ENCODE results near the gene RPL31.
A peak's percentile ranks its signal among the peaks of the same experiment; 100 is the strongest.

The RPL31 gene

DNA sequence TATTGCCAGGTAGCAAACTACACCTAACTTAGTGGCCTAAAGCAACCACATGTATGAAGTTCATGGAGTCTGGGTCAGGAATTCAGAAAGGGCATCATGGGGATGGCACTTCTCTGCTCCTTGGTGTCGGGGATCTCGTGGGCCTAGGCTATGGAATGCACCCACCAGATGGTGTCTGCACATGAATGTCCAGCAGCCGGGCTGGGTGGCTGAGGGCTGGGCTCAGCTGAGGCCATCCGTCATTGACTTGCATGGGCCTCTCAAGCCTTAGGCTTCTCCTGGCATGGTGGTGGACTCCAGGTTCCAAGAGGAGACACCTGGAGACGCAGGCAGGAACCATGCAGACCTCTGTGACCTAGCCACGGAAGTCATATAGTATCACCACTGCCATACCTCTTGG lies 26.0 kb upstream of the RPL31 start:
- no peak for DNase-seq

DNA sequence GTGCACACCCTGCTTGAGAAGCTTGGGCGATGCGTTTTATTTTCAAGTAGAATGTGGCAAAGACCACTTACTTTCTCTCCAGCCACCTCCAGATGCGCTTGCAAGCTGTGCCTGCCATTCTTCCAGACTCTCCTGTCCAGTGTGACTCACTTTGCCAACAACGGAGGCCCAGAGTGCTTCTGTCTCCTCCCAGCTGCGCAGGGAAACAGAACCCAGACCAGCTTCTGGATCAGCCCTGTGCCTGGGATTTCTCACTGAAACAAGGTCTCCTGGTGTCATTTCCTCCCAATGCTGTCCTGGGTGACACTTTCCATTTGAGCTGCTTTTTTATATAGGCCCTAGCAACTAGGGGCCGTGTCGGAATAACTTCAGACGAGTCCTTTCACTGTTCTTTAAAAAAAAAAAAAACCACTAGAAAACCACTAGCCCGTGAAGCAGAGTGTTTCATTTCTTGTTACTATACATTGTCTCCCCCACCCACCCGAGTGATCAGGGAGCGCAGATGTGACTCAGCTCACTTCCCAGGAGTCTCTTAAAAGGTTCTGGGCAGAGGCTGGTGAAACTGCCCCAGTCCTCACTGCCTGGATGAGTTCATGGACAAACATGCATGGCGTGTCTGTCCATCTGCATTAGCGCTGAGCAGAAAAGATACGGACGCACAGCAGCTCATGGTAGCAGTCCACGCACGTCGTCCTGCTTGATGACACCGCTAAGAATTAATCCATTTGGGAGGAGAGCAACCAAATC lies 25.3 kb upstream of the RPL31 start:
- DNase-seq: no peak

DNA sequence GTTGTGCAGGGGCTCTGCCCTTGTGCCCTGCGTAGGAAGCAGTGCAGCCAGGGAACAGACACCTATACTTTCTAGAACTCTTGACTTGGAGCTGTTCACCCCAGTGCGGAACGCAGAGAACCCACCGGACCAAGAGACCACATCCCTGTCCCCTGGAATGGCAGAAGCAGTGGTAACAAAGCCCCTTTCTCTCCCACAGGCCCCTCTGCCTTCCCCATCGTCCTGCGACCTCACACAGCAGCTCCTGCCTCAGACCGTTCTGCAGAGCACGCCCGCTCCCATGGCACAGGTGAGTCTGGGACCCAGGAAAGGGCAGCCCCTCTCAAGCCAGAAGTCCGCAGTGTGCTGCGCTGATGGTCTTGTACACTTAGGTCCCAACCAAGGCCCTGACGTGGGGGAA lies 24.6 kb upstream of the RPL31 start:
- no peak for DNase-seq

GRCh38 chr2:100978582-100979191 lies 23.4 kb upstream of the RPL31 start:
- DNase-seq: no peak

DNA sequence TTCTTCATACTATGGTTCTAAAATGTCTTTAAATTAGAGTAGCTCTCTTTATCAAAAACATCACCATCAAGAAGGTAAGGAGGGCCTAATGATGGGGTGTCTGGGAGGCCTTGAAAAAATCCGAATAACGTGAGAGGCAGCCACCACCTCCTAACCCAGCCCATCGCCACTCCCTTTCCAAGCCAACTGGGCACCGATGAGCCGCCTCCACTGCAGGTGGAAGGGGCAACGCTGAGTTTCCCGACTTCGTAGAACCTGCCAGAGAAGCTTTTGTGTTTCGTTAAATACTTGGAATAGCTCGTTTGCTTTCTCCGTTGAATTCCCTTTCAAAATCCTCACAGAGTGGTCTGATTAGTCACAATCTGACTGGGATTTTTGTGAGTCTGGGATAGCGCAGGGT lies 22.0 kb upstream of the RPL31 start:
- DNase-seq: no peak

DNA sequence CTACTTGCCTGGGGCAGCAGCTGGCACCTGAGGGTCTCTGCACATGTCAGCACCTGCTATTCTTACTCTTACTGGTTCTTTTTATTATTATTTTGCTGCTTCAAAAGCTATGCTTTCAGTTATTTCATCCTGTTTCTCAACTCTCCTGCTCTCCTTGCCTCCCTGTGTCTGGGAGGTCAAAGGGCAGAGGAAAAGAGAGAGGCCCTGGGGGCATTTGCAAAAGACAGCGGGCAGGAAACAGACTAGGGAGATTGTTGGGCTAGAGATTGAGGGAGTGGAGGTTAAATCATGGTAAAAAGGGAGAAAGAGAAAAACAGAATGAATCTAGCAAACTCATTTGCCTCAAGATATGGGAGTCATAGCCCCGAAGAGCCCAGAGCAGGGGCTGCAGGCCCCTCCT lies 21.1 kb upstream of the RPL31 start:
- no peak for DNase-seq

DNA sequence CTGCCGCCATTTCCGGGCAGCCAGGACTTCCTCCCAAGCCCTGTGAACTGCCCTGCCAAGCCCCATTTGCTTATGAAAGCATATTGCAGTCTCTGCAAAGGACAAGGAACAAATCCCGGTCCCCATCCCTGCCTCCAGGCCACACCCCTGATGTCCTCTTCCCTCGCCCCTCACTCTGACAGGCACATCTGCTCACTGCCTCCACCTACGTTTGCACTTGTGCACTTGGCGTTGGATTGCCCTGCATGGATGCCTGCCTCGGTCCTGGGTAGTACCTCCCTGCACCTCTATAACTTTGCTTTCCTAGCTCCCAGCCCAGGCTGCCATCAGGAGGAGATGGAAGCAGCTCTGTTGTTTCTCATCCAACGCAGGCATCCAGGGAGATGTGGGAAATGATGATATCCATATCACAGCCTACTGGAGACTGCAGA lies 19.6 kb upstream of the RPL31 start:
- no peak for DNase-seq

GRCh38 chr2:100983201-100983600 lies 18.9 kb upstream of the RPL31 start:
- DNase-seq: no peak

GRCh38 chr2:100983684-100984310 lies 18.3 kb upstream of the RPL31 start:
- DNase-seq: no peak

DNA sequence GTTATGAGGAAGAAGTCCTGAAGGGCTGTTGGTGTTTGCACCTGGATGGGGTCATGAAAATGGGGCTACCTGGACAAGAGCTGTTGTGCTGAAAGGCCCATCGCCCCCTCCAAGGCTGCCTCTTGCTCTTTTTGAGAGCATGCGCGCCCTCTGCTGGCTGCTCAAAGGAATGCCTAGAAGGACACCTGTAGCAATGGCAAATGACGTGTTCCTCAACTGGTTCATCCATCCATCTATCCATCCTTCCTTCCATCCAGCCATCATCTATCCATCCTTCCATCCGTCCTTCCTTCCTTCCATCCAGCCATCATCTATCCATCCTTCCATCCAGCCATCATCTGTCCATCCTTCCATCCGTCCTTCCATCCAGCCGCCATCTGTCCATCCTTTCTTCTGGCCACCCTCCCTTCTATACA lies 17.2 kb upstream of the RPL31 start:
- peak; percentile 76 for DNase-seq

DNA sequence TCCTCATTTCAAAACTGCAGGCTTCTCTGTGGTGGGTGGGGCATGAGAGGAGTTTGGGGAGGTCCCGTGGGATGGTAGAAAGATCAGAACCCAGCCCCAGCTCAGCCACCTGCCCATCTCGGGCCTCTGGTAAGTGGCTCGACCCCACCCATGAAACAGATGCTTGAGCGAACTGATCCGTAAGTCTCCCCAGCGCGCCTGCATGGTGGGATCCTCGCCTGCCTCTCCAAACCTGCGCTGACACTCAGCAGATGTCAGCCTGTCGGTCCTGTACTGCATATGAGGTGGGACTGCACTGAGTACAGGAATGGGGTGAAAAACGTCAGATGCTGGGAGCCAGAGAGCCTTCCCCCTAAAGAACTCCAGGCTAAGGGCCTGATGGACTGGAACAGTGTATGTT lies 15.9 kb upstream of the RPL31 start:
- no peak for DNase-seq

DNA sequence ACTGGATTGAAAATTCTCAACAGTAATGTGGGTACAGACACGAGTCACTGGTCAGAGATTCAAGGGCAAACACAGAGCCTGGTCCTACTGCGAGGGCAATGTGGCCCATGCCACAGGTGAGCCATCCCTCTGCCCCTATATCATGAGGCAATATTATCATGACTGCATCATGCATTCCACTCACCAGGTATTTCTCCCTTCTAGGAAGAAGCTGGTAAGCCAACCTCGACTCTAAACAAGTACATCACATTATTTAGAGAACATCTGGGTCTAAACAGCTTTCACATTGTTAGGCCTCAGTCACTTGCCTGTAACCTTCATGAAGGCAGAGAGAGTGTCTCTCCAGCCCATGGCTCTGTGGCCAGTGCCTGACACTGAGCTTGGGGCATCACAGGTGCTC lies 14.6 kb upstream of the RPL31 start:
- no peak for DNase-seq

GRCh38 chr2:100987974-100988373 lies 14.1 kb upstream of the RPL31 start:
- no peak for DNase-seq

DNA sequence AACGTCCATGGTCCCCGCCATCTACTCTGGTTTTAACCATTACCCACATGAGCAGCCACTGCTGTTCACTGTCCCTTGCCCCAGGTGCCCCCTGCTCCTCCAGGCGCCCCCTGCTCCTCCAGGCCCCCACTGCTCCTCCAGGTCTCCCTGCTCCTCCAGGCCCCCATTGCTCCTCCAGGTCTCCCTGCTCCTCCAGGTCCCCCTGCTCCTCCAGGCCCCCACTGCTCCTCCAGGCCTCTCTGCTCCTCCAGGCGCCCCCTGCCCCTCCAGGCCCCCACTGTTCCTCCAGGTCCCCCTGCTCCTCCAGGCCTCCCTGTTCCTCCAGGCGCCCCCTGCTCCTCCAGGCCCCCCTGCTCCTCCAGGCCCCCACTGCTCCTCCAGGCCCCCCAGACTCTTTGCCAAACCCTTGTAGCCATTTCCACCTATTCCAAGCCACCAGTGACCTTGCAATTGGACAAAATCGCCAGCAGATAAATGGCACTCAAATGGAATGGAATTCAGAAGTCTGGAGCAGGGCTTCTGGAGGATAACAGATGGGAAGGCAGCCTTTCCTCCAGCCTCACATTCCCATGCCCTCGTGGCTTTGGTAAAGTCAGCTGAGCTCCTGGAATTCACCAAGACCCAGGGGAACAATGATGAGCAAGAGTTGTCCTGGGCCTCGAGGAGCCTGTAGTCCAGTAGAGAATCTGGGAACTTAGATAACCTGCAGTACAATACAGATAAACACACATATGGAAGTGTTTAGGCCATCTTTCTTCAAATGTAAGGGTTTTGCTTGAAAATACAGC lies 13.3 kb upstream of the RPL31 start:
- no peak for DNase-seq

DNA sequence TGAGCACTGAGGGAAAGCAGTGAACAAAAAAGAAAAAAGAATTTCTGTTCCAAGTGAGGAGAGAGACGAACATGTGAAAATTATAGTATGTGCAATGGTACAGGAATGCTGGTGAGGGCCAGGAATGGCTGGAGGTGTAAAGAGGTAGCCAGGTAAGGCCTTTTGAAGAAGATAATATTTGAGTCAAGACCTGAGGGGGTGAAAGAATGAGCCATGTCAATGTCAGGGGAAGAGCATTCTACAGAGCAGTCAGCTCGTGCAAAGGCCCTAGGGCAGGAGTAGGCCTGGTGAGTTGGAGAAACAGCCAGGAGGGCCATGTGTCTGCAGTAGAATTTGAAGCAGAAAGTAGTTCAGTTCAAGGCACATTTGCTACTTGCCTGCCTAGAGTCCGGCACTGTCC lies 12.4 kb upstream of the RPL31 start:
- no peak for DNase-seq

- DNase-seq: no peak
Observed at GRCh38 chr2:100990166-100990565, 11.9 kb upstream of the RPL31 start.

- no peak for DNase-seq
Observed at GRCh38 chr2:100990650-100991403, 11.3 kb upstream of the RPL31 start.

DNA sequence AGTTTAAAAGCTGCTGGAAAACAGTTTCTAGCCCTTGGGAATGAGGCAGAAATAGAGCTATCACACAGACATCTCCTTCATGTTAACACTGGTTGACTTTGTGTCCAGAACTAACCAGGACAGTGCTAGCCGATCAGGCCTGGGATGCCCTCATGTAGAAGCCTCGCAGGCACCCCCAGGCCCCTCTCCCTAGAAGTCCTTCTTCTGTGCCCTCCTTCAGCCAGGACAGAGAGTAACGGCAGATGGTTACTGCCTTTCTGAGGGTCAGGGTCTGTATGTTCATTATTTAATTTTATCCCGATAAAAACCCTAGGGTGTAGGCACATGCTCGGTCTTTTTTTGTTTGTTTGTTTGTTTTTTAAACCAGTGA lies 10.7 kb upstream of the RPL31 start:
- DNase-seq: no peak

GRCh38 chr2:100992262-100992661 lies 9.8 kb upstream of the RPL31 start:
- DNase-seq: no peak

DNA sequence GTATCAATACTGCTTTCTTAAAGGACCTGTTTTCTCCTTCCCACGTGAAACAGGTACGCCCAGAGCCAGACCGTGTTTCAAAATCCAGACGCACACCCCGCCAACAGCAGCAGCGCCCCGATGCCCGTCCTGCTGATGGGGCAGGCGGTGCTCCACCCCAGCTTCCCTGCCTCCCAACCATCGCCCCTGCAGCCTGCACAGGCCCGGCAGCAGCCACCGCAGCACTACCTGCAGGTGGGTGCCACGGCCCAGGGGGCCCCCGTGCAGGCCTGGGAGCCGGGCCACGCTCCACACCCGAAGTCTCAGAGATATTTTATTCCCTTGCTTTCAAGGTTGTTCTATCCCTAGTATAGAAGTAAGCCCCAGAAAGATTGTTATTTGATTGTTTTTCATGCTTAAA lies 8.8 kb upstream of the RPL31 start:
- DNase-seq: no peak

- no peak for DNase-seq
Observed at GRCh38 chr2:100995309-100996075, 6.6 kb upstream of the RPL31 start.

All from CD4-positive, alpha-beta T cell treated with Interleukin-21 for 1 hour (primary cell).